IMR-90 (cell line): ENCODE measurements around the gene TBPL2. TPM values are rescaled to one million over a fixed set of nuclear protein-coding genes. Genes with fewer than 3 reads are reported as not detected.

Source experiments
- ATAC-seq: fragments of 200-7000 bp; cut with Tn5 transposase; 2 replicates; pipeline ENCODE4 v1.9.1; 2020; ENCODE audit warnings: low read depth, mild to moderate bottlenecking, moderate library complexity
- BruUV-seq: library from RNA; stranded (reverse); fragments of 400-500 nt; replicated peaks from 2 replicates; lab custom pipeline; 2021; lab: Mats Ljungman, UMichigan
- CTCF ChIA-PET: fragments of 300-600 bp; formaldehyde crosslinking; extraction: SDS; loops from one replicate; lab custom pipeline; 2021; ENCODE audit warnings: antibody characterized with exemption; lab: Yijun Ruan, JAX
- POLR2A ChIA-PET: fragments of 300-600 bp; sonication (Branson Sonifier 250); formaldehyde crosslinking; loops from one replicate; lab custom pipeline; 2022; ENCODE audit warnings: antibody characterized with exemption; ENCODE audit not compliant: unreplicated experiment; lab: Charles Lee
- DNase-seq: peaks from one replicate; pipeline ENCODE4 v3.0.0; 2013
- H2AFZ ChIP-seq: replicated peaks from 2 replicates; pipeline ENCODE3; 2013; ENCODE audit warnings: low read length, mild to moderate bottlenecking; ENCODE audit not compliant: poor library complexity
- H2AK5ac ChIP-seq: 2 replicates; pipeline ENCODE4 v1.6.1; 2013; ENCODE audit warnings: low read depth, low read length, inconsistent platforms
- H2AK9ac ChIP-seq: replicated peaks from 2 replicates; pipeline ENCODE3; 2013; ENCODE audit warnings: mild to moderate bottlenecking, low read depth, low read length, moderate library complexity; ENCODE audit not compliant: poor library complexity
- H2BK120ac ChIP-seq: 2 replicates; pipeline ENCODE4 v1.6.1; 2013; ENCODE audit warnings: low read depth, low read length, inconsistent platforms
- H2BK15ac ChIP-seq: 3 replicates; pipeline ENCODE4 v1.6.1; 2013; ENCODE audit warnings: low read depth, low read length, inconsistent platforms
- H2BK20ac ChIP-seq: 2 replicates; pipeline ENCODE4 v1.6.1; 2013; ENCODE audit warnings: low read depth, mild to moderate bottlenecking, inconsistent platforms, low read length, moderate library complexity
- H2BK5ac ChIP-seq: 2 replicates; pipeline ENCODE4 v1.6.1; 2013; ENCODE audit warnings: mild to moderate bottlenecking, low read depth, low read length, inconsistent platforms; ENCODE audit not compliant: poor library complexity, severe bottlenecking
- H3K14ac ChIP-seq: replicated peaks from 2 replicates; pipeline ENCODE4 v1.6.1; 2013; ENCODE audit warnings: low read depth, low read length, inconsistent platforms
- H3K18ac ChIP-seq: 2 replicates; pipeline ENCODE4 v1.6.1; 2013; ENCODE audit warnings: low read depth, low read length, control low read depth
- H3K23ac ChIP-seq: 2 replicates; pipeline ENCODE4 v1.6.1; 2013; ENCODE audit warnings: low read depth, low read length, inconsistent platforms
- H3K27ac ChIP-seq: 2 replicates; pipeline ENCODE4 v1.5.1; 2013; ENCODE audit warnings: mild to moderate bottlenecking, control low read depth, low read length; ENCODE audit not compliant: insufficient read depth
- H3K27me3 ChIP-seq: 2 replicates; pipeline ENCODE4 v1.6.1; 2013; ENCODE audit warnings: low read length; ENCODE audit not compliant: control insufficient read depth, insufficient read depth
- H3K36me3 ChIP-seq: 2 replicates; pipeline ENCODE4 v1.6.1; 2013; ENCODE audit warnings: low read length, mixed read lengths; ENCODE audit not compliant: control insufficient read depth, insufficient read depth
- H3K4ac ChIP-seq: 2 replicates; pipeline ENCODE4 v1.6.1; 2013; ENCODE audit warnings: low read depth, low read length, inconsistent platforms
- H3K4me1 ChIP-seq: 2 replicates; pipeline ENCODE4 v1.6.1; 2013; ENCODE audit warnings: low read length, mixed read lengths; ENCODE audit not compliant: control insufficient read depth, insufficient read depth
- H3K4me2 ChIP-seq: 2 replicates; pipeline ENCODE4 v1.6.1; 2013; ENCODE audit warnings: low read depth, mild to moderate bottlenecking, control low read depth, low read length, moderate library complexity
- H3K4me3 ChIP-seq: 2 replicates; pipeline ENCODE4 v1.5.1; 2013; ENCODE audit warnings: low read depth, mild to moderate bottlenecking, control low read depth, low read length, moderate library complexity; ENCODE audit not compliant: insufficient read depth
- H3K56ac ChIP-seq: 2 replicates; pipeline ENCODE4 v1.6.1; 2013; ENCODE audit warnings: low read length, inconsistent platforms; ENCODE audit not compliant: insufficient read depth; ENCODE audit errors: extremely low read depth
- H3K79me1 ChIP-seq, 2 experiments: 2 replicates each; pipeline ENCODE4 v1.6.1; 2013; ENCODE audit warnings: low read length in 2 of 2, inconsistent platforms in 1 of 2, low read depth in 1 of 2
- H3K9ac ChIP-seq: 2 replicates; pipeline ENCODE4 v1.6.1; 2013; ENCODE audit warnings: low read depth, low read length, control low read depth
- H3K9me1 ChIP-seq: 2 replicates; pipeline ENCODE4 v1.6.1; 2013; ENCODE audit warnings: low read length, inconsistent platforms; ENCODE audit not compliant: insufficient read depth
- H3K9me3 ChIP-seq: 2 replicates; pipeline ENCODE4 v1.6.1; 2013; ENCODE audit warnings: low read length; ENCODE audit not compliant: control insufficient read depth, insufficient read depth
- H4K20me1 ChIP-seq: 2 replicates; pipeline ENCODE4 v1.6.1; 2013; ENCODE audit warnings: low read length, inconsistent platforms; ENCODE audit not compliant: insufficient read depth
- H4K5ac ChIP-seq: 2 replicates; pipeline ENCODE4 v1.6.1; 2013; ENCODE audit warnings: mild to moderate bottlenecking, low read depth, low read length, control low read depth
- H4K8ac ChIP-seq, 2 experiments: 2 replicates each; pipeline ENCODE4 v1.6.1; 2013; ENCODE audit warnings: low read depth in 2 of 2, low read length in 2 of 2, control low read depth in 1 of 2, inconsistent platforms in 1 of 2
- H4K91ac ChIP-seq: 2 replicates; pipeline ENCODE4 v1.6.1; 2013; ENCODE audit warnings: low read depth, low read length, inconsistent platforms; ENCODE audit not compliant: insufficient read depth
- BHLHE40 ChIP-seq: fragments of 150-350 bp; IDR thresholded peaks from 2 replicates; pipeline ENCODE4 v1.6.1; 2016; ENCODE audit warnings: mild to moderate bottlenecking, low read depth, low read length
- CEBPB ChIP-seq: IDR thresholded peaks from 2 replicates; pipeline ENCODE4 v1.6.1; 2012; ENCODE audit warnings: low read depth, low read length, improper control_type of control experiment
- CHD1 ChIP-seq: IDR thresholded peaks from 2 replicates; pipeline ENCODE4 v1.6.1; 2012; ENCODE audit warnings: low read depth, low read length, improper control_type of control experiment
- CTCF ChIP-seq: conservative IDR thresholded peaks from 2 replicates; pipeline ENCODE4 v1.5.1; 2012; ENCODE audit warnings: mild to moderate bottlenecking, low read depth, low read length, improper control_type of control experiment
- ELK1 ChIP-seq: fragments of 150-350 bp; IDR thresholded peaks from 2 replicates; pipeline ENCODE4 v1.6.1; 2016; ENCODE audit warnings: low read depth, mild to moderate bottlenecking, low read length, moderate library complexity, borderline replicate concordance
- FOS ChIP-seq: fragments of 150-350 bp; IDR thresholded peaks from 2 replicates; pipeline ENCODE4 v1.6.1; 2016; ENCODE audit warnings: low read depth, low read length
- MAFK ChIP-seq: IDR thresholded peaks from 2 replicates; pipeline ENCODE4 v1.6.1; 2012; ENCODE audit warnings: low read depth, low read length, improper control_type of control experiment
- MAZ ChIP-seq: IDR thresholded peaks from 2 replicates; pipeline ENCODE4 v1.6.1; 2012; ENCODE audit warnings: low read depth, mild to moderate bottlenecking, low read length, improper control_type of control experiment, moderate library complexity, borderline replicate concordance
- MXI1 ChIP-seq: IDR thresholded peaks from 2 replicates; pipeline ENCODE4 v1.6.1; 2012; ENCODE audit warnings: low read depth, mild to moderate bottlenecking, low read length, moderate library complexity, borderline replicate concordance
- NFE2L2 ChIP-seq: fragments of 150-350 bp; IDR thresholded peaks from 2 replicates; pipeline ENCODE4 v1.6.1; 2016; ENCODE audit warnings: low read depth, mild to moderate bottlenecking, low read length
- POLR2A ChIP-seq: IDR thresholded peaks from 2 replicates; pipeline ENCODE4 v1.6.1; 2012; ENCODE audit warnings: mild to moderate bottlenecking, low read depth, low read length
- RAD21 ChIP-seq: IDR thresholded peaks from 2 replicates; pipeline ENCODE4 v1.6.1; 2012; ENCODE audit warnings: low read length, improper control_type of control experiment
- RCOR1 ChIP-seq: IDR thresholded peaks from 2 replicates; pipeline ENCODE4 v1.6.1; 2012; ENCODE audit warnings: mild to moderate bottlenecking, low read length, improper control_type of control experiment; ENCODE audit not compliant: insufficient replicate concordance
- RFX5 ChIP-seq: IDR thresholded peaks from 2 replicates; pipeline ENCODE4 v1.8.0; 2012; ENCODE audit warnings: low read depth, mild to moderate bottlenecking, low read length, moderate library complexity
- SMC3 ChIP-seq: fragments of 150-350 bp; IDR thresholded peaks from 2 replicates; pipeline ENCODE4 v1.6.1; 2016; ENCODE audit warnings: low read depth, mild to moderate bottlenecking, antibody characterized with exemption, low read length, moderate library complexity
- USF2 ChIP-seq: fragments of 150-350 bp; IDR thresholded peaks from 2 replicates; pipeline ENCODE4 v1.6.1; 2017; ENCODE audit warnings: mild to moderate bottlenecking, antibody characterized with exemption, low read length, low read depth
- WGBS, 2 experiments: methylation state at CpG; one replicate each; pipeline versions ENCODE4 v1.1.5 to v1.1.7; 2013; ENCODE audit warnings: missing lambda C conversion rate in 2 of 2; ENCODE audit not compliant: insufficient read length in 1 of 2; ENCODE audit errors: extremely low coverage in 2 of 2; 5-methylcytosine and 5-hydroxymethylcytosine counted together
- dilution Hi-C: fragments of 300-500 bp; cut with HindIII; formaldehyde crosslinking; loops from one replicate; pipeline ENCODE4 v1.14.3; 2018; ENCODE audit warnings: low sequenced_read_pairs; ENCODE audit not compliant: unreplicated experiment
- in situ Hi-C: fragments of 300-500 bp; cut with MboI; formaldehyde crosslinking; loops from 3 replicates; pipeline ENCODE4 v1.14.3; 2019; ENCODE audit warnings: low sequenced_read_pairs, inconsistent platforms, mixed read lengths
- intact Hi-C: fragments of 100-400 bp; cut with micrococcal nuclease; formaldehyde crosslinking; loops from 2 replicates; pipeline ENCODE4 v1.10.0; 2022
- polyA plus RNA-seq, 3 experiments: library from polyadenylated mRNA; depleted of rRNA; stranded (reverse); fragments of >200 nt; gene quantifications; 2 replicates each; pipeline ENCODE4 v1.2.3, GENCODE V29; 2012; ENCODE audit warnings: low replicate concordance in 1 of 3
- total RNA-seq: library from RNA; depleted of rRNA; stranded (reverse); fragments of >200 nt; gene quantifications from 2 replicates; pipeline ENCODE4 v1.2.3, GENCODE V29; 2012

The TBPL2 gene
- total and polyA plus RNA-seq, 2 of the 4 experiments (the other 2 are of a cell fraction): not detected

GRCh38 chr14:55481769-55482168, 41.4 kb upstream of the TBPL2 start:
- WGBS, 2 experiments: no CpG with 5 or more reads among the region's 5 CpGs
- Histone ChIP-seq H4K5ac (no peak overlapping the region), H3K14ac (no peak overlapping the region), H3K4me2 (no peak overlapping the region), H3K9me1 (no peaks in the 10 kb centered on the region), H2AK9ac (no peak overlapping the region), H2BK15ac (no peak overlapping the region), H3K4me1 (no peaks in the 10 kb centered on the region), H2AK5ac (no peak overlapping the region), H3K18ac (no peak overlapping the region), H3K4ac (no peak overlapping the region), H2BK20ac (no peak overlapping the region), H4K91ac (no peak overlapping the region), H3K23ac (no peak overlapping the region), H3K9me3 (no peaks in the 10 kb centered on the region), H3K36me3 (no peaks in the 10 kb centered on the region), H2BK5ac (no peak overlapping the region), H2BK120ac (no peak overlapping the region), H3K4me3 (no peak overlapping the region), H4K8ac (no peak overlapping the region), H3K27me3 (peaks cover 2% of the 10 kb centered on the region), H2AFZ (no peak overlapping the region), H4K20me1 (no peaks in the 10 kb centered on the region), H3K79me1 (no peaks in the 10 kb centered on the region), H3K27ac (no peak overlapping the region), H3K56ac (no peak overlapping the region), H3K9ac (no peak overlapping the region)
- DNase-seq (no peak), ATAC-seq (no peak)
- BruUV-seq: no TSS peak
- in situ Hi-C loops (no loop called here), intact Hi-C loops (no loop called here), dilution Hi-C loops (no loop called here)
- POLR2A ChIA-PET: no interaction called here
- CTCF ChIA-PET: no interaction called here
- TF ChIP-seq SMC3 (no peak), USF2 (no peak), FOS (no peak), CEBPB (no peak), ELK1 (no peak), POLR2A (no peak), NFE2L2 (no peak), RFX5 (no peak), BHLHE40 (no peak), MAFK (no peak), RCOR1 (no peak), CHD1 (no peak), MXI1 (no peak), CTCF (no peak), RAD21 (no peak), MAZ (no peak)
